Head of caudate nucleus (tissue), 42 donors: ENCODE results near the gene DERL2.
"Not testable (repeated sequence)": the region's sequence is repeated elsewhere in the genome, so short reads cannot be mapped to it uniquely, and the experiment has no call there.

Experiments
- DNase-seq, 42 donors: peaks; one replicate each; pipeline versions ENCODE4 v3.0.0 to v3.0.0-alpha.2; 2020 to 2021; ENCODE audit warnings: mixed read lengths in 7 of 42
- intact Hi-C: fragments of 100-400 bp; cut with DNase I; formaldehyde crosslinking; loops from one replicate; pipeline ENCODE4 v1.15.0; 2022

The DERL2 gene

GRCh38 chr17:5444209-5444608 is 41.8 kb downstream of the DERL2 start:
- DNase-seq = no peak
- intact Hi-C loops = no loop called here

DNA sequence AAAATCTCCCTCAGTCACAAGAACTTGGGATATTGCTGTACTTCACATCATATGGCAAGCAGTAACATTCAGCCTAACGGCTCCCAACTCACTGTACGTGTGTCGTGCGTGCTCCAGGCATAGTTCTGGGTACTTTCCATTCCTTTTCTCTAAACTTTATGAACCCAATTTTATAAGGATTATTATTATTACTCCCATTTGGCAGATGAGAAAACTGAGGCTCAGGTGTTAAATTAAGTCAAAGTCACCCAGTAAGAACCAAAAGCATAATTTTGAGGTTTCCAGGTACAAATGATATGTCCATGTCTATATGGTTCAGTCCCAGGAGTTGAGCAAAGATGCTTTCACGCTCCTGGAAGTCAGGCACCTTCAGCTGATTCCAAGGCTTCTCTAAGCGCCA is 42.2 kb downstream of the DERL2 start:
- no peak for DNase-seq
- intact Hi-C loops = no loop called here

GRCh38 chr17:5439446-5439764 is 46.6 kb downstream of the DERL2 start:
- DNase-seq = no peak
- intact Hi-C loops = loop anchor here (2.0 kb wide), 1 partner anchor 29 kb away; the partner anchor contains the start of gene DHX33

GRCh38 chr17:5438716-5439445 is 47.1 kb downstream of the DERL2 start, which contains the start of gene C1QBP:
C1QBP (minus strand) TSS chr17:5439155; CDS start chr17:5439073, 82 bp downstream.
- intact Hi-C loops = loop anchor here (2.0 kb wide), 1 partner anchor 30 kb away; the partner anchor contains the start of gene DHX33
- DNase-seq = peak; percentile 74 to 97 (median 91)

DNA sequence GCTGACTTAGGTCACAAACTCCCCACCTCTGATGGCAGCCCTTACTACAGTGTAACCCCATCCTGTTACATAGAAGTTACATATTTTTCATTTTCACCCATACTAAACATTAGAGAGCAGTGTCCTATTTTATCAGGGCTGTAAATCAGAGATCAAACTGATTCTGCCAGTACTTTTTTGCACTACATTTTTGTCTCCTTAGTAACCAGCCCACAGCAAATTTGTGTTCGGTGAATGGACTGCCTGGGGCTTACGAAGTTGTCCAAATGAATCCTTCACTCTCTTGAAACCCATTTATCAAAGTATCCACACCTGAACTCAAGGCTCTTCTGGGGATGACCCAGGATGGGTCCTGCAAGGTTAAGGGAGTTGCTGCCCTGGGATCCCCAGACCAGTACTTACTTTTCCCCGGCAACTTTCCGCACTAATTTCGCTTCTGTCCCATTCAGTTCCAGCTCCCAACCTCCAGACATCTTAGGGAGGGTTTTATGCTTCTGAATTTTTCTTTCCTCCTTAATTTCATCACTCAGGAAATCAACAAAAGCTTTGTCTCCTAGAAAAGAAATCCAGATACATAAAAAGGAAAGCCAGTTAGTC is 48.2 kb downstream of the DERL2 start:
- intact Hi-C loops = loop anchor here (2.0 kb wide), 1 partner anchor 31 kb away; the partner anchor contains the start of gene DHX33

GRCh38 chr17:5435781-5436315 is 50.1 kb downstream of the DERL2 start:
- intact Hi-C loops = not testable (repeated sequence)
- peak in 35 of 42 donors; percentile 11 to 88 (median 55) for DNase-seq

More for the DNA sequence above, 48.2 kb downstream of the DERL2 start:
- DNase-seq = no peak

DNA sequence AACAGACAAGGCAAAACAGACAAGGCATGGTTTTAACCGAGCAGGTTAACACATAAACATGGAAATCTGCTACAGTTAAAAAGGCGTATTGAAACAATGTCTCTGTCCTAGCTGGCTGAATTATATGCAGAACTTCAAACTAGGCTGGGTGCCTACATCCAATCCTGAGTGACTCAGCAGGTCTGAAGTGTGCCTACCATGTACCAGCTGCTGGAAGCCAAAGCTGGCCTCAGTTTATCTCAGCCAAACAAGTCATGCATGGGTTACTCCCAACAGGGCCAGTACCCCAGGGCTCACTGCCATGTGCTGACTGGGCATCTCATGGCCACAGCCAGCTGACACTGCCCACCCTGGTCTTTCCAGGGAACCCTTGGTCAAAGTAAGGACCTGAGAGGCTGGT is 51.0 kb downstream of the DERL2 start:
- intact Hi-C loops = no loop called here
- DNase-seq = no peak

GRCh38 chr17:5431949-5432556 is 53.9 kb downstream of the DERL2 start:
- no peak for DNase-seq
- intact Hi-C loops = no loop called here

DNA sequence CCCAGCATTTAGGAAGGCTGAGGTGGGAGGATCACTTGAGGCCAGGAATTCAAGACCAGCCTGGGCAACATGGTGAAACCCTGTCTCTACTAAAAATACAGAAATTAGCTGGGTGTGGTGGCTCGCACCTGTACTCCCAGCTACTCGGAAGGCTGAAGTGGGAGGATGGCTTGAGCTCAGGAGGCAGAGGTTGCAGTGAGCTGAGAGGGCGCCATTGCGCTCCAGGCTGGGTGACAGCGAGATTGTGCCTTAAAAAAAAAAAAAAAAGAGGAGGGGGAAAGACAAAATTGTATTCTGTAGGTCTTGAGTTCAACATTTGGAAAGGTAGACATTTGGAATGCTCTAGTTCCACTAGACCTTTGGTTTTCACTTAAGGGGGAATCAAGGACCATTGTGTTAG is 54.7 kb downstream of the DERL2 start:
- intact Hi-C loops, DNase-seq: not testable (repeated sequence)

DNA sequence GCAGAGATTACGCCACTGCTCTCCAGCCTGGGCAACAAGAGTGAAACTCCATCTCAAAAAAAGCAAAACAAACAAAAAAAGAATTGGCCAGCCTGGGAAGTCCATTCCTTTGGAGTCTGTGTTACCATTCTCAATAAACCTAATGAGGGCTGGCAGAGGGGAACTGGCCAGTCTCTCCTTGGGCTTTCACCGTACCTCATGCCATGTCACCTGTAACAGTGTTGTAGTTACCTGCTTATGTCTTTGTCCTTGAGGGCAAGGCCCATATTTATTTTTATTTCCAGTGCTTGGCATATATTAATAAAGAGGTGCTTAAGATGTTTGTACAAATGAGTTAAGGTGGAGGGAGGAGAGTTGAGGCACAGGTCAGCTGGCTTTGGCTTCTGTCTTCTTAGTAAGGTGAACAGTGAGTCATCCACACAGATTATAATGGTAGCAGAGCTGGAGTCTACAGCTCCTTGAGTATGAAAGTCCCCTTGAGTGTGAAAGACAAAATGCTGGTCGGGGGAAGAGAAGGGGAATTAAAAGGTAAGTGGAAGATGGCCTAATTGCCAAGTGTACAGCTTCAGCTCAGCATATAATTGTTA is 55.5 kb downstream of the DERL2 start:
- DNase-seq = no peak
- intact Hi-C loops = no loop called here

DNA sequence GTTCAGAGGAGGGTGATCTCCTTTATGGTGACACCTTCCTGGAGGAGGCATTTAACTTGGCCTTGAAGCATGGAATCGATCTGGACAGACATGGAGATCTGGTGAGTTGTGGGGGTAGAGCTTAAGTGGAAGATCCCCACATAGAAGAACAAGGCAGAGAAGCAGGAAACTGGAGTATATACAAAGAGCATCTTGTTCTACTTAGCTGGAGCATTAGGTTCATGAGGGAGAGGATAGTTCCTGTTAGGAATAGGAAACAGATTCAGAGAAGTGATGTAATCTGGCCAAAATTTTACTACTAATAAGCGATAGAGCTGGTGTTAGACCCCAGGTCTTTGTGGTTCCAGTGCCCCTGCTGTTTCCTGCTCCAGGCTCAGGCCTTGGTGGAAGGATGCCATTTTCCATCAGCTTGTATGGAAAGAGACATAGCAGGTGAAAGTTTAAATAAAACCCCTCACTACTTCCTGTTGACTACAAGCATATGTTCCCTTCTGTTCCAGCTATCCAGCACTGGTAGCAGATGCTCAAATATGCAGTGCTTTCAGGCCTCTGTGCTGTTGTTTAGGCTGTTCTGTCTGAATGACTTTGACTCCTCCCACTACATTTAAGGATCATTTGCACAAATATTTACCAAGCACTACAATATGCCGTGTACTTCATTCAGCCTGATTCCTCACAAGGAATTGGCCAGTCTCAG is 56.6 kb downstream of the DERL2 start:
- intact Hi-C loops = no loop called here
- no peak for DNase-seq

- peak in 10 of 42 donors; percentile 18 to 60 (median 44) for DNase-seq
- intact Hi-C loops = no loop called here
Observed at GRCh38 chr17:5425826-5426225, 60.2 kb downstream of the DERL2 start.

- DNase-seq = no peak
- intact Hi-C loops = no loop called here
Observed at GRCh38 chr17:5424909-5425308, 61.1 kb downstream of the DERL2 start.

DNA sequence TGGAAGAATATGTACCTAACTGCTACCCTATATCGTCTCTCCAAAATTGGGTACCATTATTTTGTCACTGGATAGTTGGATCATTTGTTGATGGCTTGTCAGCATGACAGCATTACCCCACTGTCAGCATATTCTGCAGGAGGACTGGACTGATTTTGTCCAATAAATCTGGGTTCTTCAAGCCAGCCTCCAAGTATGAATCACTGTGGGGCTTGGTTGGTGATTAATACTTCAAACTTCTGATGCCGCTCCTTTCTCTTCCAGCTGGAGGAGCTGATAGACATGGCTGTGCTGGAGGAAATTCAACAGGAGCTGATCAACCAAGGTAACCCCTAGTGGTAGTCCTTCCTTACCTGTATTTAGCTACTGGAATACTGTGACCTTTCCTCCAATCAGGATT is 63.5 kb downstream of the DERL2 start:
- intact Hi-C loops = no loop called here
- no peak for DNase-seq
